SK-N-SH treated with all-trans-retinoic acid at 6 μM for 48 hours (cell line): Measurements from ENCODE around the gene CYBA.

Experiments
- TSHZ2 ChIP-seq: fragments of 250-450 bp; sonication (Bioruptor Pico); IDR thresholded peaks from 2 replicates; pipeline ENCODE4 v1.5.0; 2020; ENCODE audit warnings: mild to moderate bottlenecking, moderate library complexity
- ZC3H10 ChIP-seq: fragments of 250-450 bp; sonication (Bioruptor Pico); IDR thresholded peaks from 2 replicates; pipeline ENCODE4 v1.5.1; 2021; ENCODE audit warnings: mild to moderate bottlenecking, moderate library complexity
- ZNF70 ChIP-seq: fragments of 450-650 bp; formaldehyde crosslinking; IDR thresholded peaks from 2 replicates; pipeline ENCODE4 v1.5.0; 2020; ENCODE audit warnings: mild to moderate bottlenecking, moderate library complexity

GRCh38 chr16:88599825-88600538 lies 50.9 kb downstream of the CYBA start:
- no peak for TF ChIP-seq ZNF70 (CRISPR knock-in tag)
- TF ChIP-seq ZC3H10, result no peak
- TF ChIP-seq TSHZ2 (CRISPR knock-in tag), result no peak
